Measurements from ENCODE around the gene TAX1BP1. TPM values are rescaled to one million over a fixed set of nuclear protein-coding genes. Genes with fewer than 3 reads are reported as not detected.

Gene TAX1BP1
- total RNA-seq, 1 experiment from 2014 or later: 69.9 TPM

DNA sequence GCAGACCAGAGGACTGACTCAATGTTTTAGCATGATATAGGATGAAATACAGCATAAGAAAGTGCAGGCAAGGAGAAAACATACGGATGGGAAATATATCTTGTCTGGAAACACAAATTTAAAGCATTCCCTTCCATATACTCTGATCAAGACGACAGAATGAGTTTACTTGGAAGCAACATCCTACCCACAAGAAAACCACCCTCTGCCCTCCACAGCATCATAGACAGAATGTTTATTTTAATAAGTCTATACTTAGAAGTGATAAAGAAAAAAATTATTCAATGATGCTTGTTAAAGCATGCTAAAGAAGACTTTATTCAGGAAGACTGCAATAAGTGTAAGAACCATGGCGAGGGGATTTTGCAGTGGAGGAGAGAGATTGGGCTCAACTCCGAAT, 44.9 kb upstream of the TAX1BP1 start:
- ATAC-seq (no peak), DNase-seq (ENCODE audit: low spot score) (no peak)
- Mint-ChIP-seq H3K27me3 (ENCODE audit: low read depth) (no peaks in the 10 kb centered on the region), H3K27ac (no peak overlapping the region), H3K4me1 (peaks cover 2% of the 10 kb centered on the region), H3K4me3 (no peak overlapping the region), H3K36me3 (no peaks in the 10 kb centered on the region), H3K9me3 (no peaks in the 10 kb centered on the region)
- CTCF ChIA-PET: no interaction called here
- POLR2A ChIA-PET: no interaction called here
- no peak for TF ChIP-seq TP53 (CRISPR knock-in tag; IDR thresholded peaks at IDR 0.05)
- no peak for TF ChIP-seq SP1 (CRISPR knock-in tag; conservative IDR thresholded peaks at IDR 0.05)
- TF ChIP-seq, protein P1, sequence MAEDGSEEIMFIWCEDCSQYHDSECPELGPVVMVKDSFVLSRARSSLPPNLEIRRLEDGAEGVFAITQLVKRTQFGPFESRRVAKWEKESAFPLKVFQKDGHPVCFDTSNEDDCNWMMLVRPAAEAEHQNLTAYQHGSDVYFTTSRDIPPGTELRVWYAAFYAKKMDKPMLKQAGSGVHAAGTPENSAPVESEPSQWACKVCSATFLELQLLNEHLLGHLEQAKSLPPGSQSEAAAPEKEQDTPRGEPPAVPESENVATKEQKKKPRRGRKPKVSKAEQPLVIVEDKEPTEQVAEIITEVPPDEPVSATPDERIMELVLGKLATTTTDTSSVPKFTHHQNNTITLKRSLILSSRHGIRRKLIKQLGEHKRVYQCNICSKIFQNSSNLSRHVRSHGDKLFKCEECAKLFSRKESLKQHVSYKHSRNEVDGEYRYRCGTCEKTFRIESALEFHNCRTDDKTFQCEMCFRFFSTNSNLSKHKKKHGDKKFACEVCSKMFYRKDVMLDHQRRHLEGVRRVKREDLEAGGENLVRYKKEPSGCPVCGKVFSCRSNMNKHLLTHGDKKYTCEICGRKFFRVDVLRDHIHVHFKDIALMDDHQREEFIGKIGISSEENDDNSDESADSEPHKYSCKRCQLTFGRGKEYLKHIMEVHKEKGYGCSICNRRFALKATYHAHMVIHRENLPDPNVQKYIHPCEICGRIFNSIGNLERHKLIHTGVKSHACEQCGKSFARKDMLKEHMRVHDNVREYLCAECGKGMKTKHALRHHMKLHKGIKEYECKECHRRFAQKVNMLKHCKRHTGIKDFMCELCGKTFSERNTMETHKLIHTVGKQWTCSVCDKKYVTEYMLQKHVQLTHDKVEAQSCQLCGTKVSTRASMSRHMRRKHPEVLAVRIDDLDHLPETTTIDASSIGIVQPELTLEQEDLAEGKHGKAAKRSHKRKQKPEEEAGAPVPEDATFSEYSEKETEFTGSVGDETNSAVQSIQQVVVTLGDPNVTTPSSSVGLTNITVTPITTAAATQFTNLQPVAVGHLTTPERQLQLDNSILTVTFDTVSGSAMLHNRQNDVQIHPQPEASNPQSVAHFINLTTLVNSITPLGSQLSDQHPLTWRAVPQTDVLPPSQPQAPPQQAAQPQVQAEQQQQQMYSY (CRISPR knock-in tag; IDR thresholded peaks at IDR 0.05): no peak
- TF ChIP-seq NR2C2 (CRISPR knock-in tag; IDR thresholded peaks at IDR 0.05): no peak
- TF ChIP-seq, protein P2, sequence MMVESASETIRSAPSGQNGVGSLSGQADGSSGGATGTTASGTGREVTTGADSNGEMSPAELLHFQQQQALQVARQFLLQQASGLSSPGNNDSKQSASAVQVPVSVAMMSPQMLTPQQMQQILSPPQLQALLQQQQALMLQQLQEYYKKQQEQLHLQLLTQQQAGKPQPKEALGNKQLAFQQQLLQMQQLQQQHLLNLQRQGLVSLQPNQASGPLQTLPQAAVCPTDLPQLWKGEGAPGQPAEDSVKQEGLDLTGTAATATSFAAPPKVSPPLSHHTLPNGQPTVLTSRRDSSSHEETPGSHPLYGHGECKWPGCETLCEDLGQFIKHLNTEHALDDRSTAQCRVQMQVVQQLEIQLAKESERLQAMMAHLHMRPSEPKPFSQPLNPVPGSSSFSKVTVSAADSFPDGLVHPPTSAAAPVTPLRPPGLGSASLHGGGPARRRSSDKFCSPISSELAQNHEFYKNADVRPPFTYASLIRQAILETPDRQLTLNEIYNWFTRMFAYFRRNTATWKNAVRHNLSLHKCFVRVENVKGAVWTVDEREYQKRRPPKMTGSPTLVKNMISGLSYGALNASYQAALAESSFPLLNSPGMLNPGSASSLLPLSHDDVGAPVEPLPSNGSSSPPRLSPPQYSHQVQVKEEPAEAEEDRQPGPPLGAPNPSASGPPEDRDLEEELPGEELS (CRISPR knock-in tag; IDR thresholded peaks at IDR 0.05): no peak
- no peak for TF ChIP-seq HMGXB4 (CRISPR knock-in tag; IDR thresholded peaks at IDR 0.05)
- TF ChIP-seq STAT6 (CRISPR knock-in tag; conservative IDR thresholded peaks at IDR 0.05; ENCODE audit: low read depth): no peak

GRCh38 chr7:27697861-27698430, 42.0 kb upstream of the TAX1BP1 start:
- no peak overlapping the region for H3K4me3 Mint-ChIP-seq
- CTCF ChIA-PET: interaction anchor here (1.7 kb wide), 1 partner anchor 396 kb away, joined by 7 read pairs; no protein-coding TSS in a partner anchor
- H3K9me3 Mint-ChIP-seq: no peaks in the 10 kb centered on the region
- H3K4me1 Mint-ChIP-seq: no peaks in the 10 kb centered on the region
- DNase-seq (ENCODE audit: low spot score) (no peak), ATAC-seq (no peak)
- H3K27me3 Mint-ChIP-seq (ENCODE audit: low read depth): no peaks in the 10 kb centered on the region
- H3K36me3 Mint-ChIP-seq: no peaks in the 10 kb centered on the region
- no peak overlapping the region for H3K27ac Mint-ChIP-seq
- POLR2A ChIA-PET: no interaction called here
- TF ChIP-seq, protein P3, sequence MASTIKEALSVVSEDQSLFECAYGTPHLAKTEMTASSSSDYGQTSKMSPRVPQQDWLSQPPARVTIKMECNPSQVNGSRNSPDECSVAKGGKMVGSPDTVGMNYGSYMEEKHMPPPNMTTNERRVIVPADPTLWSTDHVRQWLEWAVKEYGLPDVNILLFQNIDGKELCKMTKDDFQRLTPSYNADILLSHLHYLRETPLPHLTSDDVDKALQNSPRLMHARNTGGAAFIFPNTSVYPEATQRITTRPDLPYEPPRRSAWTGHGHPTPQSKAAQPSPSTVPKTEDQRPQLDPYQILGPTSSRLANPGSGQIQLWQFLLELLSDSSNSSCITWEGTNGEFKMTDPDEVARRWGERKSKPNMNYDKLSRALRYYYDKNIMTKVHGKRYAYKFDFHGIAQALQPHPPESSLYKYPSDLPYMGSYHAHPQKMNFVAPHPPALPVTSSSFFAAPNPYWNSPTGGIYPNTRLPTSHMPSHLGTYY (CRISPR knock-in tag; IDR thresholded peaks at IDR 0.05): no peak
- TF ChIP-seq ZNF232 (CRISPR knock-in tag; IDR thresholded peaks at IDR 0.05) (no peak), NFATC4 (CRISPR knock-in tag; IDR thresholded peaks at IDR 0.05) (no peak), OVOL2 (CRISPR knock-in tag; IDR thresholded peaks at IDR 0.05; ENCODE audit: borderline replicate concordance) (no peak), ZNF121 (CRISPR knock-in tag; IDR thresholded peaks at IDR 0.05) (no peak), ATF3 (CRISPR knock-in tag; conservative IDR thresholded peaks at IDR 0.05) (no peak), ZNF512 (CRISPR knock-in tag; IDR thresholded peaks at IDR 0.05; ENCODE audit: borderline replicate concordance) (no peak), HMGA2 (CRISPR knock-in tag; IDR thresholded peaks at IDR 0.05) (no peak), E2F4 (CRISPR knock-in tag; IDR thresholded peaks at IDR 0.05; ENCODE audit: borderline replicate concordance, low read depth) (no peak), ELF4 (CRISPR knock-in tag; IDR thresholded peaks at IDR 0.05; ENCODE audit: low read depth) (no peak), ZNF219 (CRISPR knock-in tag; IDR thresholded peaks at IDR 0.05; ENCODE audit: borderline replicate concordance) (no peak), SMAD4 (CRISPR knock-in tag; IDR thresholded peaks at IDR 0.05) (no peak), JUN (CRISPR knock-in tag; IDR thresholded peaks at IDR 0.05) (no peak), NFE2L1 (CRISPR knock-in tag; IDR thresholded peaks at IDR 0.05) (no peak)
